ENCODE measurements around the gene SPNS2.
A peak's percentile ranks its signal among the peaks of the same experiment; 100 is the strongest.

SPNS2 gene

GRCh38 chr17:4566785-4567184 lies 68.1 kb downstream of the SPNS2 start:
- peak; percentile 78 to 87 (median 84) for TF ChIP-seq CTCF (IDR thresholded peaks at IDR 0.05; ENCODE audit: unreplicated experiment in 3 of 3)
- peaks cover 5% of the 10 kb centered on the region for H3K27me3 Mint-ChIP-seq (ENCODE audit: low read depth)
- peak overlapping the region; percentile 11 to 72 (median 67) for H3K27ac Mint-ChIP-seq
- peaks cover 12% of the 10 kb centered on the region for H3K4me1 Mint-ChIP-seq
- H3K4me3 Mint-ChIP-seq, result peak overlapping the region in 1 of 3 experiments; percentile 22
- H3K9me3 Mint-ChIP-seq, result no peaks in the 10 kb centered on the region
- no peaks in the 10 kb centered on the region for H3K36me3 Mint-ChIP-seq (ENCODE audit: low read depth)

- TF ChIP-seq CTCF (IDR thresholded peaks at IDR 0.05; ENCODE audit: unreplicated experiment in 3 of 3), result no peak
- H3K36me3 Mint-ChIP-seq (ENCODE audit: low read depth), result no peaks in the 10 kb centered on the region
- peaks cover 21% of the 10 kb centered on the region for H3K4me1 Mint-ChIP-seq
- H3K27ac Mint-ChIP-seq, result peak overlapping the region in 1 of 3 experiments; percentile 29
- peaks cover 5% of the 10 kb centered on the region for H3K27me3 Mint-ChIP-seq (ENCODE audit: low read depth)
- no peak overlapping the region for H3K4me3 Mint-ChIP-seq
- H3K9me3 Mint-ChIP-seq, result no peaks in the 10 kb centered on the region
Observed at GRCh38 chr17:4569591-4569990, 70.9 kb downstream of the SPNS2 start.

GRCh38 chr17:4572131-4572530 lies 73.5 kb downstream of the SPNS2 start:
- TF ChIP-seq CTCF (IDR thresholded peaks at IDR 0.05; ENCODE audit: unreplicated experiment in 3 of 3), result no peak
- Mint-ChIP-seq H3K4me1 (peaks cover 29% of the 10 kb centered on the region), H3K27ac (no peak overlapping the region), H3K4me3 (no peak overlapping the region), H3K27me3 (ENCODE audit: low read depth) (no peaks in the 10 kb centered on the region), H3K36me3 (ENCODE audit: low read depth) (no peaks in the 10 kb centered on the region), H3K9me3 (no peaks in the 10 kb centered on the region)

GRCh38 chr17:4573115-4573514 lies 74.4 kb downstream of the SPNS2 start:
- H3K9me3 Mint-ChIP-seq, result no peaks in the 10 kb centered on the region
- peaks cover 39% of the 10 kb centered on the region for H3K4me1 Mint-ChIP-seq
- no peak overlapping the region for H3K4me3 Mint-ChIP-seq
- peak overlapping the region in 2 of 3 experiments; percentile 44 to 99 for H3K27ac Mint-ChIP-seq
- H3K27me3 Mint-ChIP-seq (ENCODE audit: low read depth), result no peaks in the 10 kb centered on the region
- no peaks in the 10 kb centered on the region for H3K36me3 Mint-ChIP-seq (ENCODE audit: low read depth)
- TF ChIP-seq CTCF (IDR thresholded peaks at IDR 0.05; ENCODE audit: unreplicated experiment in 3 of 3), result no peak

- no peaks in the 10 kb centered on the region for H3K27me3 Mint-ChIP-seq (ENCODE audit: low read depth)
- peaks cover 39% of the 10 kb centered on the region for H3K4me1 Mint-ChIP-seq
- TF ChIP-seq CTCF (IDR thresholded peaks at IDR 0.05; ENCODE audit: unreplicated experiment in 3 of 3), result no peak
- no peak overlapping the region for H3K4me3 Mint-ChIP-seq
- no peaks in the 10 kb centered on the region for H3K9me3 Mint-ChIP-seq
- no peaks in the 10 kb centered on the region for H3K36me3 Mint-ChIP-seq (ENCODE audit: low read depth)
- peak overlapping the region; percentile 44 to 99 (median 84) for H3K27ac Mint-ChIP-seq
Observed at GRCh38 chr17:4573669-4574068, 75.0 kb downstream of the SPNS2 start.

GRCh38 chr17:4574448-4575045 lies 75.9 kb downstream of the SPNS2 start:
- Mint-ChIP-seq H3K36me3 (ENCODE audit: low read depth) (no peaks in the 10 kb centered on the region), H3K9me3 (no peaks in the 10 kb centered on the region), H3K27ac (peak overlapping the region; percentile 44 to 99 (median 84)), H3K27me3 (ENCODE audit: low read depth) (no peaks in the 10 kb centered on the region), H3K4me1 (peaks cover 42% of the 10 kb centered on the region), H3K4me3 (peak overlapping the region in 2 of 3 experiments; percentile 18 to 23)
- no peak for TF ChIP-seq CTCF (IDR thresholded peaks at IDR 0.05; ENCODE audit: unreplicated experiment in 3 of 3)
